ENCODE results near the gene PGS1.

The PGS1 gene

GRCh38 chr17:78409191-78409928, 30.9 kb downstream of the PGS1 start:
- no peak for DNase-seq

GRCh38 chr17:78411241-78411857, 32.9 kb downstream of the PGS1 start:
- no peak for DNase-seq

GRCh38 chr17:78412403-78412802, 34.0 kb downstream of the PGS1 start:
- peak; percentile 45 for DNase-seq

GRCh38 chr17:78414178-78415162, 36.0 kb downstream of the PGS1 start:
- peak; percentile 60 for DNase-seq

- no peak for DNase-seq
Measured at GRCh38 chr17:78415821-78416711, 37.6 kb downstream of the PGS1 start.

- no peak for DNase-seq
Measured at GRCh38 chr17:78416791-78417530, 38.5 kb downstream of the PGS1 start.

- no peak for DNase-seq
Measured at GRCh38 chr17:78417531-78417909, 39.1 kb downstream of the PGS1 start.

- no peak for DNase-seq
Measured at GRCh38 chr17:78418326-78419026, 40.0 kb downstream of the PGS1 start.

GRCh38 chr17:78419970-78420815, 41.7 kb downstream of the PGS1 start:
- DNase-seq, result no peak

GRCh38 chr17:78421084-78421533, 42.7 kb downstream of the PGS1 start:
- DNase-seq, result no peak

- peak; percentile 80 for DNase-seq
Measured at GRCh38 chr17:78421534-78422266, 43.3 kb downstream of the PGS1 start.

- DNase-seq, result no peak
Measured at GRCh38 chr17:78422267-78422605, 43.8 kb downstream of the PGS1 start.

- DNase-seq, result no peak
Measured at GRCh38 chr17:78422872-78423588, 44.6 kb downstream of the PGS1 start.

- DNase-seq, result no peak
Measured at GRCh38 chr17:78423961-78424675, 45.7 kb downstream of the PGS1 start.

- DNase-seq, result no peak
Measured at GRCh38 chr17:78425429-78425828, 47.0 kb downstream of the PGS1 start.

GRCh38 chr17:78426293-78426879, 47.9 kb downstream of the PGS1 start:
- DNase-seq, result no peak

- no peak for DNase-seq
Measured at GRCh38 chr17:78427140-78427539, 48.7 kb downstream of the PGS1 start.

Measured in activated naive CD4-positive, alpha-beta T cell treated with Interleukin-2 at 50 U/mL for 16 hours (primary cell).